ENCODE data around the gene TNIP1.
A peak's percentile ranks its signal among the peaks of the same experiment; 100 is the strongest.

The TNIP1 gene

GRCh38 chr5:151085517-151086041, 4.7 kb upstream of the TNIP1 start:
- no peak for DNase-seq
- Histone ChIP-seq H3K9me3 (ENCODE audit: insufficient read depth, low read length, severe bottlenecking) (no peaks in the 10 kb centered on the region), H2AFZ (ENCODE audit: low read depth, low read length) (no peak overlapping the region), H3K27ac (ENCODE audit: low read length) (no peak overlapping the region), H3K79me2 (ENCODE audit: insufficient read depth, low read length) (peaks cover 16% of the 10 kb centered on the region), H3K4me3 (ENCODE audit: low read depth in 1 of 2, low read length in 2 of 2) (no peak overlapping the region), H4K20me1 (ENCODE audit: insufficient read depth, low read length) (no peaks in the 10 kb centered on the region), H3K27me3 (ENCODE audit: insufficient read depth, low read length, poor library complexity) (peaks cover 2% of the 10 kb centered on the region), H3K4me1 (ENCODE audit: insufficient read depth, low read length) (peaks cover 19% of the 10 kb centered on the region), H3K4me2 (ENCODE audit: insufficient read depth, low read length) (no peak overlapping the region), H3K9ac (ENCODE audit: low read depth, low read length) (no peak overlapping the region), H3K36me3 (ENCODE audit: insufficient read depth, low read length) (peaks cover 2% of the 10 kb centered on the region; the same call in 1 of the 2 replicates)
- ATAC-seq (ENCODE audit: insufficient read depth, low read depth): no peak
- TF ChIP-seq CTCF (IDR thresholded peaks at IDR 0.05; ENCODE audit: borderline replicate concordance, extremely low read depth, low read length, poor library complexity, severe bottlenecking) (no peak), EZH2 (IDR thresholded peaks at IDR 0.05; ENCODE audit: borderline replicate concordance, low read depth, low read length, severe bottlenecking) (no peak)

GRCh38 chr5:151084363-151084762, 3.5 kb upstream of the TNIP1 start:
- Histone ChIP-seq H3K4me3 (ENCODE audit: low read depth in 1 of 2, low read length in 2 of 2) (no peak overlapping the region), H4K20me1 (ENCODE audit: insufficient read depth, low read length) (no peaks in the 10 kb centered on the region), H3K27ac (ENCODE audit: low read length) (no peak overlapping the region), H3K79me2 (ENCODE audit: insufficient read depth, low read length) (peaks cover 28% of the 10 kb centered on the region), H3K4me2 (ENCODE audit: insufficient read depth, low read length) (no peak overlapping the region), H3K27me3 (ENCODE audit: insufficient read depth, low read length, poor library complexity) (no peaks in the 10 kb centered on the region), H2AFZ (ENCODE audit: low read depth, low read length) (no peak overlapping the region), H3K4me1 (ENCODE audit: insufficient read depth, low read length) (peaks cover 28% of the 10 kb centered on the region), H3K9ac (ENCODE audit: low read depth, low read length) (no peak overlapping the region), H3K9me3 (ENCODE audit: insufficient read depth, low read length, severe bottlenecking) (no peaks in the 10 kb centered on the region), H3K36me3 (ENCODE audit: insufficient read depth, low read length) (peaks cover 3% of the 10 kb centered on the region; the same call in 1 of the 2 replicates)
- DNase-seq (no peak), ATAC-seq (ENCODE audit: insufficient read depth, low read depth) (no peak)
- no peak for TF ChIP-seq EZH2 (IDR thresholded peaks at IDR 0.05; ENCODE audit: borderline replicate concordance, low read depth, low read length, severe bottlenecking)
- no peak for TF ChIP-seq CTCF (IDR thresholded peaks at IDR 0.05; ENCODE audit: borderline replicate concordance, extremely low read depth, low read length, poor library complexity, severe bottlenecking)

GRCh38 chr5:151083081-151083676, 2.3 kb upstream of the TNIP1 start:
- H3K4me3 ChIP-seq (ENCODE audit: low read depth in 1 of 2, low read length in 2 of 2): no peak overlapping the region
- DNase-seq (no peak), ATAC-seq (ENCODE audit: insufficient read depth, low read depth) (no peak)
- no peak for TF ChIP-seq EZH2 (IDR thresholded peaks at IDR 0.05; ENCODE audit: borderline replicate concordance, low read depth, low read length, severe bottlenecking)
- no peaks in the 10 kb centered on the region for H3K9me3 ChIP-seq (ENCODE audit: insufficient read depth, low read length, severe bottlenecking)
- no peak overlapping the region for H2AFZ ChIP-seq (ENCODE audit: low read depth, low read length)
- H3K4me1 ChIP-seq (ENCODE audit: insufficient read depth, low read length): peaks cover 40% of the 10 kb centered on the region
- H3K9ac ChIP-seq (ENCODE audit: low read depth, low read length): no peak overlapping the region
- H3K36me3 ChIP-seq (ENCODE audit: insufficient read depth, low read length): peaks cover 11% of the 10 kb centered on the region
- no peak overlapping the region for H3K27ac ChIP-seq (ENCODE audit: low read length)
- no peaks in the 10 kb centered on the region for H3K27me3 ChIP-seq (ENCODE audit: insufficient read depth, low read length, poor library complexity)
- H4K20me1 ChIP-seq (ENCODE audit: insufficient read depth, low read length): peaks cover 9% of the 10 kb centered on the region
- no peak overlapping the region for H3K4me2 ChIP-seq (ENCODE audit: insufficient read depth, low read length)
- peaks cover 40% of the 10 kb centered on the region for H3K79me2 ChIP-seq (ENCODE audit: insufficient read depth, low read length)

- Histone ChIP-seq H3K36me3 (ENCODE audit: insufficient read depth, low read length) (peaks cover 19% of the 10 kb centered on the region), H3K9ac (ENCODE audit: low read depth, low read length) (peak overlapping the region; percentile 79; the same call in 1 of the 2 replicates), H3K4me2 (ENCODE audit: insufficient read depth, low read length) (peak overlapping the region; percentile 73), H3K4me3 (ENCODE audit: low read depth in 1 of 2, low read length in 2 of 2) (peak overlapping the region in 1 of 2 experiments; percentile 74; a peak in 2 of 4 replicates), H3K4me1 (ENCODE audit: insufficient read depth, low read length) (peaks cover 44% of the 10 kb centered on the region), H3K9me3 (ENCODE audit: insufficient read depth, low read length, severe bottlenecking) (no peaks in the 10 kb centered on the region), H3K27ac (ENCODE audit: low read length) (no peak overlapping the region; the same call in 1 of the 2 replicates), H4K20me1 (ENCODE audit: insufficient read depth, low read length) (peaks cover 17% of the 10 kb centered on the region), H3K79me2 (ENCODE audit: insufficient read depth, low read length) (peaks cover 48% of the 10 kb centered on the region), H3K27me3 (ENCODE audit: insufficient read depth, low read length, poor library complexity) (no peaks in the 10 kb centered on the region), H2AFZ (ENCODE audit: low read depth, low read length) (no peak overlapping the region)
- no peak for ATAC-seq (ENCODE audit: insufficient read depth, low read depth)
- no peak for DNase-seq
- TF ChIP-seq CTCF (IDR thresholded peaks at IDR 0.05; ENCODE audit: borderline replicate concordance, extremely low read depth, low read length, poor library complexity, severe bottlenecking): peak; percentile 43
- no peak for TF ChIP-seq EZH2 (IDR thresholded peaks at IDR 0.05; ENCODE audit: borderline replicate concordance, low read depth, low read length, severe bottlenecking)
These were observed 1.6 kb upstream of the TNIP1 start for GRCh38 chr5:151082282-151082902.

All from DND-41 (cell line).